GM18520 (cell line): ENCODE measurements around the gene PCIF1.
"Not testable (repeated sequence)": the region's sequence is repeated elsewhere in the genome, so short reads cannot be mapped to it uniquely, and the experiment has no call there.

ENCODE experiments used
- ATAC-seq: cut with Tn5 transposase; IDR thresholded peaks from one replicate; pipeline ENCODE4 v1.9.1; 2021; ENCODE audit not compliant: unreplicated experiment

PCIF1 gene

DNA sequence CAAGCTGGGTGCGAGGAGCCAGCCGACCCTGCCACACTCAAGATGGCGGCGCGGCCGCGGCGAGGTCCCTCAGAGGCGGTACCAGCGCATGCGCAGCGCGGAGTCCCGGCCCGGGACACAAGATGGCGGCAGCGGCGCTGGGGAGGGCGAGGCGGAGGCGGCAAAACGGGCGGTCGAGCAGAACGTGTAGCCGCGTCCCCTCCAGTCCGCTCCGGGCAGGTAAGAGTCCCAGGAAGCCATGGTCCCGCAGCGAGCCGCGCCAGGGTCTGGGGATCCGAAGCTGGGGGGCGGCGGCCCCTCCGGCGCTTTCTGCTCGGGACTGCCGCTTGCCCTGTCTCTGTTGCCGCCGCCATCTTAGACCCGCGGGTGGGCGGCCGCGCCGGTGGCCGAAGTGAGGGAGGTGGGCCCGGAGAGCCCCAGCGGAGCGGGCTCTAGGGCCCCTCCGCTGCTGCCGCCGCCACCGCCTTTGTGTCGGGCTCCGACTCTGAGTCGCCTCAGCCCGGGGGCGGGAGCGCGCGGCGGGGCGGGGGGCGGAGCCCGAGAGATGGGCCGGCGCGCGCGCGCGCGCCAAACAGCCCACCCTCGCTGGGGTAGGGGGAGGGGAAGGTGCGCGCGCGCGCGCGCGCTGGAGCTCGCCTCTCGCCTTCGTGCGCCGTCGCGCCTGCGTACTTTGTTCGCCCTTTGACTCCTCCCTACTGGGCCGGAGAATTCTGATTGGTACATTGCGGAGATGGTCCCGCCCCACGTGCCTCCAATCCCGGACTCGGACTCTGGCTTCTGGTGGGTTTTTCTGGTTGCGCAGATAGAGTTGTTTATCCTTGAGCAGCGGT, at the start of gene PCIF1:
PCIF1 (plus strand) TSS at position 98 of the 830 bp plus-strand sequence. CDS start 4,317 bp downstream, outside the sequence.
- ATAC-seq, result peak; percentile 74

- ATAC-seq, result no peak
Measured at GRCh38 chr20:45886590-45887345, 47.7 kb upstream of the PCIF1 start.

GRCh38 chr20:45887346-45887715, 47.2 kb upstream of the PCIF1 start, which contains the start of gene SPATA25:
SPATA25 (minus strand) TSS chr20:45887622; CDS start chr20:45887590, 32 bp downstream.
- ATAC-seq, result no peak

DNA sequence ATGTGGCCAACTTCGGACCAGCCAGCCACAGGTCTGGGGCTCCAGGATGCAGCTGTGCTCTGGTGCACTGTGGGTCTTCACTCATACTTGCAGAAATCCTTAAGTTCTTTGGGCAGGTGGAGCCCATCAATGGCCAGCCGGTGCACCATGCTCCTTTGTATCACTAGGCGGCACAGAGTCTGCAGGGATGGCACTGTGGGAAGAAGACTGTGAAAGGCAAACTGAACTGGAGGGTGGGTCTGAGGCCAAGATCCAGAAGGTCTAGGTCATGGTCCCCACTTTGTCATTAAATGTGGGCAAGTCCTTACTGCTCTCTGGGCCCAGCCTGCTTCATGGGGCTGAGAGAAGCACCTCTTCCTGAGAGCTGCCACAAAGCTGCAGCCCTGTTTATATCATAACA, 45.8 kb upstream of the PCIF1 start:
- no peak for ATAC-seq

DNA sequence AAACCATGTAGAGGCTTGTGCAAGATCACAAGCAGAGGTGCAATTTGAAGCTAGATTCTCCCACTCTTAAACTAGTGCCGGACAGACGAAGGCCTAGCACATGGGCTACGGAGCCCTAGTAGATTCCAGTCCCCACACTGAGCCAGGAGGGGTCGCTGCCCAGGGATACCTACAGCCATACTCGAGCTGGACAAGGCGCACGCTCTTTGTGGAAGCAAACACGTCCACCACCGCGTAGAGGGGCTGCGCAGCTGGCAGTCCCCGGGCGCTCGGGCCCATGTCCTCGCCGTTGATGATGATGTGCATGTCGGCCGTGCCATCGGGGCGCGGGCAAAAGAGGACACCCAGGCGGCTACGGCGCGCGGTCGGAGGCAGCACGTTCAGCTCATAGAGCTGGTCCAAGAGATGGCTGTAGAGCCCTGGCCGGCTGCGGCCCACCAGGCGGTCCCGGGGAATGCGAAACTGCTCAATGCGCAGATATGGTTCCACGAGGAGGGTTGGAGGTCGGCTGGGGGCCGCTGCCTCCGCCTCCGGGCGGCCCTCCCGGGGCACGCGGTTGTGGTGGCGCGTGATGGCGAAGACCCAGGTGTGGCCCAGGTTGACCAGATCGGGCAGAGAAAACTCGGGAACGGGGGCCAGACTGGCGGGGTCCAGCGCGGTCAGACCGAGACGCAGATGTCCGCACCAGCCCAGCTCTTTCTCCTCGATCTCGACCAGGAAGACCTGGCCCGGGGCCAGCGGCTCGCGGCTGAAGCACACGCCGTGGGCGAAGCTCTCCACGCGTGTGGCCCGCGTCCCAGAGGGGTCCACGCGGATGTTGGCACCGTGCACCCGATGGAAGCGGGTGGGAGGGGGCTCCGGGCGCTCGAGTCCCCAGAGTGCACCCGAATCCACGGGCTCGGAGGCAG, 44.2 kb upstream of the PCIF1 start:
- no peak for ATAC-seq

GRCh38 chr20:45890985-45891983, 43.2 kb upstream of the PCIF1 start, which contains the start of the genes CTSA and NEURL2:
CTSA (plus strand) TSS chr20:45891335; CDS start chr20:45891569, 234 bp downstream.
NEURL2 (minus strand) TSS chr20:45891208; CDS start chr20:45890991, 217 bp downstream.
- ATAC-seq, result peak; percentile 66

- ATAC-seq, result no peak
Measured at GRCh38 chr20:45892049-45892825, 42.2 kb upstream of the PCIF1 start.

DNA sequence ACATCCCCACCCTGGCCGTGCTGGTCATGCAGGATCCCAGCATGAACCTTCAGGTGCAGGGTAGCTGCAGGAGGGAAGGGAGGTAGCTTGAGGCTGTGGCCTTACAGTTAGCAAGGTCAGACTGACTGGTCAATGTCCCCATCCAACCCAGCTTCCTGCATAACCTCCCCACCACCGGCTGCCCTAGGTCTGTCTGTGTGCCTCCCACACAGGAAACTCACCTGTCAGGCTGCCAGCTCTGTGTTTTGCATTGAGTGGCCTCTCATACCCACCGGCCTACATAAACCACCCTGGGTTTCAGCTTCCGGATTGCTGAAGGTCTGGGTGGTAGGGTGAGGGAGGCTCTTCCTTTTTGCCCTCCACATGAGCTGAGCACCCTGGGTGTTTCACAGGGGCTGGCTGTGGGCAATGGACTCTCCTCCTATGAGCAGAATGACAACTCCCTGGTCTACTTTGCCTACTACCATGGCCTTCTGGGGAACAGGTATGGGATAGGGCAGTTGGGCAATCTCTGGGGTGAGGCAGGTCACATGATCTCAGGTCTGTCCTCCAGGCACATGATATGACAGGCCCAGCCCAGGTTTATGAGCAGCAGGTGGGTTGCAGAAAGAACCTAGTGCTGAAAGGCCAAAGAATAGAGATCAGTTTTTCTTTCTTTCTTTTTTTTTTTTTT, 41.5 kb upstream of the PCIF1 start:
- ATAC-seq, result no peak

- no peak for ATAC-seq
Measured at GRCh38 chr20:45893831-45894230, 40.7 kb upstream of the PCIF1 start.

DNA sequence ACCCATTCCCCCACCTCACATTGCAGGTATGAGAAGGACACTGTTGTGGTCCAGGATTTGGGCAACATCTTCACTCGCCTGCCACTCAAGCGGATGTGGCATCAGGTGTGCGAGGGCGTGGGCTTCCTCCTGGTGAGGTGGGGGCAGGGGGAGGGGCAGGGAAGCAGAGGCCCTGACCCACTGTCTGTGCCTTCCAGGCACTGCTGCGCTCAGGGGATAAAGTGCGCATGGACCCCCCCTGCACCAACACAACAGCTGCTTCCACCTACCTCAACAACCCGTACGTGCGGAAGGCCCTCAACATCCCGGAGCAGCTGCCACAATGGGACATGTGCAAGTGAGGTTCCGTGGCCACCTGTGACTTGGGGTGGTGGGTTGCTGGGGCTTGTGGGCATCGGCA, 39.7 kb upstream of the PCIF1 start:
- no peak for ATAC-seq

DNA sequence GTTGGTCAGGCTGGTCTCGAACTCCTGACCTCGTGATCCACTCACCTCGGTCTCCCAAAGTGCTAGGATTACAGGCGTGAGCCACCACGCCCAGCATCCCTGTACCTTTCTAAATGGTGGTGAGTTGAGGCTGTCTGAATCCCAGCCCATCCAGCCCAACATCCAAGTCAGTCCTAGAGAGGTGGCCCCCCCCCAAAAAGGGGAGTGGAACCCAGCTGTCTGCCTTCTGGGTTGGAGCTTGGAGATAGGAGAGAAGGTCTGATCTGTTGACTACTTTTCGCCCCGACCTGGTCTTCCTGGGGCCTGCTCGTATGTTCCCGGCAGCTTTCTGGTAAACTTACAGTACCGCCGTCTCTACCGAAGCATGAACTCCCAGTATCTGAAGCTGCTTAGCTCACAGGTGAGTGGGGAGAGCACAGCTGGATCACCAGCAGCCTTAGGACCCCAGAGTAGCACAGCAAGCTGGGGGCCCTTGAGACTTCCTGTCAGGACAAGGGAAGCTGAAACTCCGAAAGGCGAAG, 37.8 kb upstream of the PCIF1 start:
- no peak for ATAC-seq

DNA sequence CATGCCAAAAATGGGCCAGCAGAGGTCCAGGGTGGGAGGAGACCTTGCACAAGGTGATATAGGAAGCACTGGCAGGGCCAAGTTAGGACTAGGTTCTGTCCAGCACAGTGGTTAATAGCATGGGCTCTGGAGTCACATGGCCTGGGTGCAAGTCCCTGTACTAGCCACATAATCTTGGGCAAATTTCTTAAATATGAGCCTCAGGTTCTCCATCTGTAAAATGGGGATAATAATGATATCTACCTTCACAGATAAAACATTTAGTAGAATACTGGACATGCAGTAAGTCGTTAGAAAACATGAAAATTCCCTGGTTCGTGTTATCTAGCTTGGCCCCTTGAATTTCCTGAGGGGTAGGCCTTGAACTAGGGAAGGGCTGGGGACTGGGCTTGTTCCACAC, 37.2 kb upstream of the PCIF1 start:
- ATAC-seq, result no peak

- no peak for ATAC-seq
Measured at GRCh38 chr20:45897692-45898091, 36.8 kb upstream of the PCIF1 start.

- ATAC-seq, result no peak
Measured at GRCh38 chr20:45898285-45898684, 36.2 kb upstream of the PCIF1 start.

DNA sequence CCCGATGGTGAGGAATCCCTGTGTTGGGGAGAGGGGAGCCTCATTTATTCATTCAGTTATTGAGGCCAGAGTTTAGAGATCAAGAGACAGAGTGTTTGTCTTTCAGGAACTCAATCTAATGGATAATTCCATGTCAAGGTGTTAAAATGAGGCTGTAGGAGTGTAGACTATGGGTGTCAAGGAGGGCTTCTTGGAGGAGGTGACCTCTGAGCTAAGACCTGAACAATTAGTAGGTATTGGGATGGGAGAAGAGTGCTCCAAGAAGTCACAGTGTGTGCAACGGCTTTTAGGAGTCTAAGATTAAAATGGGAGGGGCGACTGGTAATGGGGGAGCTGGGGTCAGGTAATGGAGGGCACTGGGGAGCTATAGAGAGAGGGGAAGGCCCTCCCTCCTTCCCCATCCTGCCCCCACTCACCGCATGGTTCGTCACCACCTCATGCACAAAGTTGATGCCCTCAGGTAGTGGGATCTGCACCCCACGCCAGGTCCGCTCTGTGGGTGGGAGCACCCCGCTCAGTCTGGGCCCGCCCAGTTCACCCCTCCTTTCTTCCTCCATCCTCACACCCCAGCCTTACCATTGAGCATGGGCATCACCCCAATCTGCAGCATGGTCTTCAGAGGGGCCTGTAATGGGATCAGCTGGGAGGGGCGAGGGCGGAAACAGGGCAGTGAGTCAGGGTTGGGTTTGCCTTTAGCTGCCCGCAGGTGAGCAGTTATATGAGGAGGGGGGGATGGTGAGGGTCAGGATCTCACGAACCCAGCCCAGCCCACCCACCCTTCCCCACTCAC, 35.2 kb upstream of the PCIF1 start:
- ATAC-seq, result no peak

DNA sequence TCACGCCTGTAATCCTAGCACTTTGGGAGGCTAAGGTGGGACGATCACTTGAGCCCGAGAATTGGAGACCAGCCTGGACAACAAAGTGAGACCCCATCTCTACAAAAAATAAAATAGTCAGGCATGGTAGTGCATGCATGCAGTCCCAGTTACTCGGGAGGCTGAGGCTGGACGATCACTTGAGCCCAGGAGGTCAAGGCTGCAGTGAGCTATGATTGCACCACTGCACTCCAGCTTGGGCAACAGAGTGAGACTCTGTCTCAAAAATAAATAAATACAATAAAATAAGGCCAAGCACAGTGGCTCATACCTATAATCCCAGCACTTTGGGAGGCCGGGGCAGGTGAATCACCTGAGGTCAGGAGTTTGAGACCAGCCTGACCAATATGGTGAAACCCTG, 33.2 kb upstream of the PCIF1 start:
- not testable (repeated sequence) for ATAC-seq

DNA sequence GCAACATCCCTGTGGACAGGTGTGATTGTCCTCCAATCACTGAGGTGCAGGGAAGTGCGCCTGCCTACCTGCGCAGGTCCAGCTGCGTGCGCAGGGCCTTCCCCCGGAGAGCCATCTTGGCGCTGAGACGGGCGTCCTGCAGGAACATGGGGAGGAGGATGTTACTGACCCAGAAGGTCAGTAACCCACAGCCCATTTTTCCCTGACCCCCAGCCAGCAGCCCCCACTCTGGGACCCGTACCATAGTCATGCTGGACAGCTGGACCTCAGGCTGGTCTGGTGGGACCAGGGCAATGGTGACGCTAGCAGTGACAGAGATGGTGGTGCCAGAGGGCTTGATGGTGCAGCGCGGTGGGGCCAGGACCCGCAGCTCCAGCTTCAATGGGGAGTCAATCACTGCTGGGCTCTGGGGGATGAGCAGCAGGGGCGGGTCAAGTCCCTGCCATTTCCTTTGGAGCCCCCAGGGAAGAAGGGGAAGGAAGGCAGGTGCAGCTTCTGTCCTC, 32.2 kb upstream of the PCIF1 start:
- ATAC-seq, result no peak
